Smooth muscle cell (in vitro differentiated cells): Measurements from ENCODE around the gene SUPT20H. TPM values are rescaled to one million over a fixed set of nuclear protein-coding genes. Genes with fewer than 3 reads are reported as not detected.

ENCODE experiments used
- DNase-seq: peaks from one replicate; lab custom pipeline; 2025; ENCODE audit not compliant: unreplicated experiment; lab: John Stamatoyannopoulos, UW
- H2AFZ ChIP-seq: fragments of 200-600 bp; sonication (generic); 2 replicates; pipeline ENCODE4 v1.6.0; 2016; ENCODE audit warnings: antibody characterized with exemption, low read depth, mild to moderate bottlenecking
- H3F3A ChIP-seq: fragments of 200-600 bp; sonication (generic); 2 replicates; pipeline ENCODE4 v1.6.0; 2017; ENCODE audit warnings: antibody characterized with exemption, low read depth
- H3K27ac ChIP-seq: fragments of 200-600 bp; sonication (generic); 2 replicates; pipeline ENCODE4 v1.5.1; 2016; ENCODE audit warnings: low read depth, mild to moderate bottlenecking
- H3K27me3 ChIP-seq: fragments of 200-600 bp; sonication (generic); 2 replicates; pipeline ENCODE4 v1.6.1; 2016; ENCODE audit warnings: low read depth, mild to moderate bottlenecking
- H3K36me3 ChIP-seq: fragments of 200-600 bp; sonication (generic); 2 replicates; pipeline ENCODE4 v1.5.1; 2016; ENCODE audit warnings: low read depth
- H3K4me1 ChIP-seq: fragments of 200-600 bp; sonication (generic); 2 replicates; pipeline ENCODE4 v1.5.1; 2016; ENCODE audit warnings: low read depth
- H3K4me2 ChIP-seq: fragments of 200-600 bp; sonication (generic); 2 replicates; pipeline ENCODE4 v1.6.0; 2016; ENCODE audit warnings: mild to moderate bottlenecking
- H3K4me3 ChIP-seq: fragments of 200-600 bp; sonication (generic); 2 replicates; pipeline ENCODE4 v1.5.1; 2016; ENCODE audit warnings: mild to moderate bottlenecking
- H3K79me2 ChIP-seq: fragments of 200-600 bp; sonication (generic); 2 replicates; pipeline ENCODE4 v1.6.0; 2016; ENCODE audit warnings: low read depth, mild to moderate bottlenecking
- H3K9ac ChIP-seq: fragments of 200-600 bp; sonication (generic); 2 replicates; pipeline ENCODE4 v1.6.0; 2016; ENCODE audit warnings: low read depth
- H3K9me3 ChIP-seq: fragments of 200-600 bp; sonication (generic); replicated peaks from 2 replicates; pipeline ENCODE4 v1.5.1; 2016; ENCODE audit warnings: low read depth
- H4K20me1 ChIP-seq: fragments of 200-600 bp; sonication (generic); 2 replicates; pipeline ENCODE4 v1.6.0; 2016; ENCODE audit warnings: low read depth
- WGBS: methylation state at CpG from one replicate; pipeline ENCODE4 v1.1.7; 2016; ENCODE audit warnings: low lambda C conversion rate; 5-methylcytosine and 5-hydroxymethylcytosine counted together
- polyA plus RNA-seq: library from polyadenylated mRNA; unstranded; fragments of >200 nt; fragmentation: Nextera tagmentation; extraction: Ambion mirVana; gene quantifications from 2 replicates; pipeline ENCODE4 v1.2.1, GENCODE V29; 2016
- total RNA-seq: library from RNA; depleted of rRNA; stranded (reverse); fragments of >200 nt; gene quantifications from 2 replicates; pipeline ENCODE4 v1.2.3, GENCODE V29; 2014
- TF ChIP-seq, protein P1 (sequence below): fragments of 200-600 bp; sonication (generic); IDR thresholded peaks from 2 replicates; pipeline ENCODE4 v1.5.1; 2017; ENCODE audit warnings: borderline replicate concordance, mild to moderate bottlenecking, antibody characterized with exemption; ENCODE audit not compliant: insufficient read depth, poor library complexity, severe bottlenecking

Gene SUPT20H
- total and polyA plus RNA-seq, 2 experiments from 2014 or later = 46.9 to 116 TPM

DNA sequence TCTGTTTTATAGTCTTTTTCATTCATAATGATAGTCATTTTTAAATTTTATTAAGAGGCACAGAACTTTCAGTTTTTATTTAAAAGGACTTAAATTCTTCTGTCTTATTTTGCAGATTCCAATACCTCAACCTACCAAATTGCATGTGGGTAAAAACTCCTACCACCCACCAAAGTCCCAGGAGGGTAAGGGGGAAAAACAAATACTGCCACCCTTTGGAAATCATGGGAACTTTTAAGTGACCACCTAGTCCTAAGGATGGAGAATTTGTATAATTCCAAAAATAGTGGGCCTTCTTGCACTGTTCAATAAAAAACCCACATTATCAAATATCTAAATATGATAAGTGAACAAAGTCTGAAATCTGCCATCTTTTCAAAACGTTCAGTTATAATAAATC, 9.7 kb downstream of the SUPT20H start:
- H3K36me3 ChIP-seq = peaks cover 21% of the 10 kb centered on the region
- H3K4me2 ChIP-seq = no peak overlapping the region
- no peaks in the 10 kb centered on the region for H3K27me3 ChIP-seq
- H3F3A ChIP-seq = no peaks in the 10 kb centered on the region
- no peaks in the 10 kb centered on the region for H3K4me1 ChIP-seq
- peaks cover 85% of the 10 kb centered on the region for H3K79me2 ChIP-seq
- H2AFZ ChIP-seq = no peak overlapping the region
- WGBS = 82% methylated on average over 1 of the region's 1 CpG
- no peak overlapping the region for H3K9ac ChIP-seq
- TF ChIP-seq, protein P1, sequence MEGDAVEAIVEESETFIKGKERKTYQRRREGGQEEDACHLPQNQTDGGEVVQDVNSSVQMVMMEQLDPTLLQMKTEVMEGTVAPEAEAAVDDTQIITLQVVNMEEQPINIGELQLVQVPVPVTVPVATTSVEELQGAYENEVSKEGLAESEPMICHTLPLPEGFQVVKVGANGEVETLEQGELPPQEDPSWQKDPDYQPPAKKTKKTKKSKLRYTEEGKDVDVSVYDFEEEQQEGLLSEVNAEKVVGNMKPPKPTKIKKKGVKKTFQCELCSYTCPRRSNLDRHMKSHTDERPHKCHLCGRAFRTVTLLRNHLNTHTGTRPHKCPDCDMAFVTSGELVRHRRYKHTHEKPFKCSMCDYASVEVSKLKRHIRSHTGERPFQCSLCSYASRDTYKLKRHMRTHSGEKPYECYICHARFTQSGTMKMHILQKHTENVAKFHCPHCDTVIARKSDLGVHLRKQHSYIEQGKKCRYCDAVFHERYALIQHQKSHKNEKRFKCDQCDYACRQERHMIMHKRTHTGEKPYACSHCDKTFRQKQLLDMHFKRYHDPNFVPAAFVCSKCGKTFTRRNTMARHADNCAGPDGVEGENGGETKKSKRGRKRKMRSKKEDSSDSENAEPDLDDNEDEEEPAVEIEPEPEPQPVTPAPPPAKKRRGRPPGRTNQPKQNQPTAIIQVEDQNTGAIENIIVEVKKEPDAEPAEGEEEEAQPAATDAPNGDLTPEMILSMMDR = peak; percentile 5
- peaks cover 84% of the 10 kb centered on the region for H4K20me1 ChIP-seq
- no peak overlapping the region for H3K4me3 ChIP-seq
- DNase-seq = no peak
- H3K9me3 ChIP-seq = no peaks in the 10 kb centered on the region
- H3K27ac ChIP-seq = no peak overlapping the region

DNA sequence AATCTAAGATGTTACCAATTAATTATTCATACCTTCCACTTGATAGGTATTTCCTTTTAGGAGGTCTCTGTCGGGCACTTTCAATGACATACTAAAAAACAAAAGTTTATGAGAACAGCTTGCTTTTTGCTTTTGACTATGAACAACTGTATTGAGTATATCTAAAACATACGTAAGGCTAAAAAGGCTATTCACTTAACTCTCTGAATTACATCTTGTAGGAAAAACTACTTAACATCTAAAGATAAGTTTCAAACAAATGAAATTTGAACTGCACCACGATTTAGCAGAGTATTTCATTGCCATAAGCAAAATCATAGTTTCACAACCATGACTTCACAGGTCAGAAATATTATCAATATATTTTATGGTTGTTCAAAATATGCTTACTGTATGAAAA, 11.6 kb downstream of the SUPT20H start:
- WGBS = 96% methylated on average over 3 of the region's 3 CpGs
- Histone ChIP-seq H3K9ac (no peak overlapping the region), H3K27ac (no peak overlapping the region), H3K9me3 (no peaks in the 10 kb centered on the region), H3F3A (no peaks in the 10 kb centered on the region), H3K4me2 (no peak overlapping the region), H3K4me1 (no peaks in the 10 kb centered on the region), H3K36me3 (peaks cover 30% of the 10 kb centered on the region), H3K79me2 (peaks cover 68% of the 10 kb centered on the region), H3K4me3 (no peak overlapping the region), H3K27me3 (no peaks in the 10 kb centered on the region), H2AFZ (no peak overlapping the region), H4K20me1 (peaks cover 86% of the 10 kb centered on the region)
- TF ChIP-seq, protein P1 = no peak
- no peak for DNase-seq

DNA sequence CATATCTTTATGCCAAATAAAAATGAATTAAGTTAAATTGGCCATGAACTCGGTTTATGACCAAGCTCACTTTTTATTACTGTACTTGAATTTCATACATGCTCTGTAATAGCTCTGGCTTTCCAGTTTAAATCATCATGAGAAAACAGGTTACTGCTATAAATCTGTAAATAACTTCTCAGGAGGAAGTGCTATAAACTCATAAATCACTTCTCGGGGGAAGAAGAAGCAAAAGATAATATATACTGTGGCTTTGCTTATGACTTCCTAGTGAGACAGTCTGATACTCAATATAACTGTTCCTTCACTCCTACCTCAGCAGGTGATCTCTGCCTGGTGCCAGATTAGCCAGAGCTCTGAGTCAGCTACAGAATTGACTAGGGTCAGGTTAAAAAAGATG, 12.5 kb downstream of the SUPT20H start:
- TF ChIP-seq, protein P1 = no peak
- Histone ChIP-seq H3K9ac (no peak overlapping the region), H4K20me1 (peaks cover 79% of the 10 kb centered on the region), H3K4me1 (no peaks in the 10 kb centered on the region), H3K27me3 (no peaks in the 10 kb centered on the region), H3K4me3 (no peak overlapping the region), H3K36me3 (peaks cover 38% of the 10 kb centered on the region), H3K4me2 (no peak overlapping the region), H3K79me2 (peaks cover 60% of the 10 kb centered on the region), H3K9me3 (no peaks in the 10 kb centered on the region), H2AFZ (no peak overlapping the region), H3F3A (no peaks in the 10 kb centered on the region), H3K27ac (no peak overlapping the region)
- no peak for DNase-seq
- 90% methylated on average over 2 of the region's 2 CpGs for whole genome bisulfite sequencing

DNA sequence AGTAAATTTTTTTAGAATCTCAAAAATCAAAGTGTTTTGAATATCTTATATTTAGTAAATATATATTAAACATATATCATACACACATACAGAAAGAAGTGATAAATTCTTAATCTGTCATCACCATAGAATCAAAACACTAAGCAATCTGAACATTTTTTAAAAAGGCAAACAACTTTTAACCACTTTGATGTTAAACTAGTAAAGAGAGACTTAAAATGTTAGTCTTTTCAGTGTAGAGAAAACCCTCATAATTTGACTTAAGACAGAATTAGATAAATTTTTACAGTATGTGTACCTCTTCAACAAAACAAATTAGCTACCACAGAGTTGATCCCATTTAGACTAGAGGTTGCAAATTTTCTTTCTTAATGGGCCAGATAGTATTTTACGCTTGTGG, 13.4 kb downstream of the SUPT20H start:
- peaks cover 53% of the 10 kb centered on the region for H3K79me2 ChIP-seq
- H3K4me2 ChIP-seq = no peak overlapping the region
- H3K36me3 ChIP-seq = peaks cover 46% of the 10 kb centered on the region
- H3K4me1 ChIP-seq = no peaks in the 10 kb centered on the region
- H3K27ac ChIP-seq = no peak overlapping the region
- H3K4me3 ChIP-seq = no peak overlapping the region
- DNase-seq = no peak
- H3K27me3 ChIP-seq = no peaks in the 10 kb centered on the region
- H3K9me3 ChIP-seq = no peaks in the 10 kb centered on the region
- H4K20me1 ChIP-seq = peaks cover 74% of the 10 kb centered on the region
- TF ChIP-seq, protein P1 = no peak
- H3K9ac ChIP-seq = no peak overlapping the region
- H3F3A ChIP-seq = no peaks in the 10 kb centered on the region
- no peak overlapping the region for H2AFZ ChIP-seq
- WGBS = 100% methylated on average over 1 of the region's 1 CpG
